Naive thymus-derived CD4-positive, alpha-beta T cell (primary cell): ENCODE data around the gene PACRG. TPM values are rescaled to one million over a fixed set of nuclear protein-coding genes. Genes with fewer than 3 reads are reported as not detected.

Source experiments
- ATAC-seq: fragments of 150-1000 bp; cut with Tn5 transposase; 2 replicates; pipeline ENCODE4 v1.10.0; 2021; ENCODE audit warnings: mild to moderate bottlenecking, moderate library complexity
- CTCF ChIA-PET: fragments of 350-600 bp; sonication (Branson Sonifier 250); formaldehyde crosslinking; loops from one replicate; lab custom pipeline; 2021; ENCODE audit warnings: antibody characterized with exemption; lab: Charles Lee
- POLR2A ChIA-PET: fragments of 350-600 bp; sonication (Branson Sonifier 250); formaldehyde crosslinking; loops from one replicate; lab custom pipeline; 2021; ENCODE audit warnings: antibody characterized with exemption, inconsistent platforms; lab: Charles Lee
- DNase-seq, 9 donors: peaks; one replicate each; pipeline versions ENCODE4 v3.0.0 to v3.0.0-alpha.2; 2020 to 2022; ENCODE audit warnings: mixed read lengths in 1 of 9
- H3K27ac ChIP-seq: one replicate; pipeline ENCODE4 v1.7.0; 2013; ENCODE audit warnings: mild to moderate bottlenecking, low read depth, low read length, moderate library complexity
- H3K27me3 ChIP-seq, 2 donors: one replicate each; pipeline ENCODE4 v1.7.0; 2013; ENCODE audit warnings: low read length in 2 of 2, mild to moderate bottlenecking in 2 of 2, moderate library complexity in 2 of 2; ENCODE audit not compliant: control insufficient read depth in 2 of 2, insufficient read depth in 2 of 2
- H3K36me3 ChIP-seq, 3 experiments: 1 replicate in 2 of 3; 2 replicates in 1 of 3; pipeline ENCODE4 v1.7.0; 2013; ENCODE audit warnings: low read length in 3 of 3, mild to moderate bottlenecking in 3 of 3, moderate library complexity in 1 of 3; ENCODE audit not compliant: insufficient read depth in 3 of 3, control insufficient read depth in 2 of 3
- H3K4me1 ChIP-seq, 2 donors: one replicate each; pipeline ENCODE4 v1.7.0; 2013; ENCODE audit warnings: low read length in 2 of 2, mild to moderate bottlenecking in 2 of 2, moderate library complexity in 1 of 2; ENCODE audit not compliant: control insufficient read depth in 2 of 2, insufficient read depth in 2 of 2
- H3K4me3 ChIP-seq: 2 replicates; pipeline ENCODE4 v1.7.0; 2013; ENCODE audit warnings: mild to moderate bottlenecking, low read length
- H3K9me3 ChIP-seq, 3 experiments: 1 replicate in 2 of 3; 2 replicates in 1 of 3; pipeline ENCODE4 v1.7.0; 2013; ENCODE audit warnings: low read length in 3 of 3; ENCODE audit not compliant: control insufficient read depth in 2 of 3
- H3K27ac Mint-ChIP-seq, 9 donors: one replicate each; pipeline ENCODE4 v1.8.0; 2020 to 2022; ENCODE audit warnings: mixed read lengths in 9 of 9, mild to moderate bottlenecking in 8 of 9, moderate library complexity in 5 of 9, inconsistent platforms in 2 of 9
- H3K27me3 Mint-ChIP-seq, 5 donors: one replicate each; pipeline ENCODE4 v1.8.0; 2021 to 2022; ENCODE audit warnings: mixed read lengths in 5 of 5, mild to moderate bottlenecking in 1 of 5
- H3K36me3 Mint-ChIP-seq, 5 donors: one replicate each; pipeline ENCODE4 v1.8.0; 2020 to 2022; ENCODE audit warnings: mixed read lengths in 5 of 5, mild to moderate bottlenecking in 3 of 5, inconsistent platforms in 1 of 5
- H3K4me1 Mint-ChIP-seq, 7 donors: one replicate each; pipeline ENCODE4 v1.8.0; 2020 to 2022; ENCODE audit warnings: mixed read lengths in 7 of 7, mild to moderate bottlenecking in 3 of 7, inconsistent platforms in 1 of 7
- H3K4me3 Mint-ChIP-seq, 10 donors: one replicate each; pipeline ENCODE4 v1.8.0; 2020 to 2022; ENCODE audit warnings: mild to moderate bottlenecking in 10 of 10, mixed read lengths in 10 of 10, moderate library complexity in 6 of 10, inconsistent platforms in 2 of 10
- H3K9me3 Mint-ChIP-seq, 11 donors: one replicate each; pipeline ENCODE4 v1.8.0; 2020 to 2022; ENCODE audit warnings: mixed read lengths in 11 of 11, mild to moderate bottlenecking in 4 of 11, inconsistent platforms in 1 of 11, moderate library complexity in 1 of 11
- intact Hi-C, 2 donors: fragments of 100-400 bp; cut with micrococcal nuclease; formaldehyde crosslinking; loops; one replicate each; pipeline ENCODE4 v1.15.1; 2023
- polyA plus RNA-seq, 2 donors: library from polyadenylated mRNA; unstranded; fragments of 300-500 nt; fragmentation: Illumina TruSeq; gene quantifications; one replicate each; pipeline ENCODE4 v1.2.3, GENCODE V29; 2021
- total RNA-seq, 6 experiments: library from RNA in 5 of 6; stranded (reverse) in 5 of 6; gene quantifications; 1 replicate in 5 of 6; 2 replicates in 1 of 6; pipeline ENCODE4 v1.2.3 and lab custom pipeline; 2021 to 2026

Gene PACRG
- total and polyA plus RNA-seq, 7 experiments from 2014 or later = 0.89 to 2.2 (median 1.5) TPM; not detected in 1

DNA sequence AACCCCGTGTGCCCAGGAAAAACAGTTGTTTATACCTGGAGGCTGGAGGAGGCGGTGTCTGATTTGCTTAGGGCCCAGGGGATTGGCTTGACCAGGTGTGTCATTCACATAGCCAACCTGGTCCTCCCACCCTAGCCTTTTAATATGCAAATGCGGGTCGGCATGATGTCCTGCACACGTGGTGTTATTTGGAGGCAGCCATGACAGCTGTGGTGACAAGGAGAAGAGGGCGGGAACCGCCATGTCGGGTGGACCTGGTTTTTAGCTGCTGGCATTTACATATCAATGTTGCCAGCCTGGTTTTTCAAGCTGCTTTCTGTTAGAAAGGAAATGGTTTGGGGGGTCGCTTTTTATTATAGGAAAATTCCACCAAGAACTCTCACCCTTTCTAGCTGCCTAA is 395.3 kb downstream of the PACRG start:
- H3K4me1 ChIP-seq = no peaks in the 10 kb centered on the region
- ChIA-PET POLR2A (no interaction called here), CTCF (no interaction called here)
- H3K9me3 ChIP-seq = no peaks in the 10 kb centered on the region
- Mint-ChIP-seq H3K27me3 (peaks cover 0 to 8% (median 0%) of the 10 kb centered on the region in 5 donors), H3K4me1 (no peaks in the 10 kb centered on the region), H3K9me3 (peaks cover 0 to 7% (median 0%) of the 10 kb centered on the region in 11 donors), H3K36me3 (no peaks in the 10 kb centered on the region), H3K4me3 (no peak overlapping the region), H3K27ac (no peak overlapping the region)
- H3K36me3 ChIP-seq = no peaks in the 10 kb centered on the region
- ATAC-seq = no peak
- no peak overlapping the region for H3K4me3 ChIP-seq
- no peak overlapping the region for H3K27ac ChIP-seq
- intact Hi-C loops = no loop called here
- H3K27me3 ChIP-seq = no peaks in the 10 kb centered on the region
- no peak for DNase-seq

DNA sequence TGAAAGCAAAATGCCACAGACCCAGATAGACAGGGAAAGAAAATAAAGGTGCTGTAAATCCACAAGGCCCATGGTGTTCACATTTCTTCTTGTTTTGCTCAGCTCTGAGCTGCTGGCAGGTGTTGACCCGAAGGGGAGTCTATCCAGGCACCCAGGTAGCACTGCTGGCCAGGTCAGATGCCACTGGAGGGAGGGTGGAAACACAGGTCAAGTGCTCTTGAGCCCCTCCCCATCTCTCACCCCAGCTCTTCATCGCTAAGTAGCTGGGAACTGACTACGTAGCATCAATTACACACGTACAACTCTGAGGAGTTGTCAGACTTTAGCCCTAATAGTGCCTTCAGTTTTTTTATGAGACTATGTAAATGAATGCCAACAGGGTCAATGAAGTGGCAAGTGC is 399.0 kb downstream of the PACRG start:
- no peak overlapping the region for H3K27ac Mint-ChIP-seq
- H3K4me1 ChIP-seq = no peaks in the 10 kb centered on the region
- no peak overlapping the region for H3K4me3 ChIP-seq
- H3K36me3 ChIP-seq = no peaks in the 10 kb centered on the region
- no peak overlapping the region for H3K4me3 Mint-ChIP-seq
- POLR2A ChIA-PET = no interaction called here
- intact Hi-C loops = no loop called here
- no peak for DNase-seq
- H3K9me3 Mint-ChIP-seq = peaks cover 0 to 7% (median 0%) of the 10 kb centered on the region in 11 donors
- H3K27me3 ChIP-seq = no peaks in the 10 kb centered on the region
- ATAC-seq = no peak
- CTCF ChIA-PET = no interaction called here
- peaks cover 0 to 8% (median 3%) of the 10 kb centered on the region in 5 donors for H3K27me3 Mint-ChIP-seq
- H3K4me1 Mint-ChIP-seq = no peaks in the 10 kb centered on the region
- no peaks in the 10 kb centered on the region for H3K9me3 ChIP-seq
- no peaks in the 10 kb centered on the region for H3K36me3 Mint-ChIP-seq
- H3K27ac ChIP-seq = no peak overlapping the region

DNA sequence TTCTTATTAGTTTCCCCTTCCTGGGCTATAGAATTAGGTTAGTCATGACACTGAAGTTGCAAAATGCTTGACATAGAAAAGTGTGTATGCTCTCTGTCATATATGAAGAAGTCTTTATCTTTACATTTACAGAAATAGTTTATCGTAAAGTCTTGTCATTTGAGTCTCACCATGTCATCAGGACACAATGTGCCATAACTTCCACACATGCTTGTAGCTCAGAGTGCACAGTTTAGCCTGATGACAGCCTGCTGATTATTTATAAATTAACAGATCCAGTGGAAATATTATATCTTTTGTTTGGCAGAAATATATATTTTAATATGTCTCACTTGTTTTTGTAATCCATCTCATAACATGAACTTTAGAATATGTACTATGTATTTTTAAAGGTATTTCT is 399.8 kb downstream of the PACRG start:
- Histone ChIP-seq H3K4me3 (no peak overlapping the region), H3K27ac (no peak overlapping the region), H3K27me3 (no peaks in the 10 kb centered on the region), H3K36me3 (no peaks in the 10 kb centered on the region), H3K4me1 (no peaks in the 10 kb centered on the region), H3K9me3 (no peaks in the 10 kb centered on the region)
- Mint-ChIP-seq H3K36me3 (no peaks in the 10 kb centered on the region), H3K9me3 (peaks cover 0 to 2% (median 0%) of the 10 kb centered on the region in 11 donors), H3K27me3 (peaks cover 0 to 4% (median under 1%) of the 10 kb centered on the region in 5 donors), H3K4me1 (no peaks in the 10 kb centered on the region), H3K27ac (no peak overlapping the region), H3K4me3 (no peak overlapping the region)
- DNase-seq (no peak), ATAC-seq (no peak)
- intact Hi-C loops = no loop called here
- CTCF ChIA-PET = no interaction called here
- POLR2A ChIA-PET = no interaction called here

DNA sequence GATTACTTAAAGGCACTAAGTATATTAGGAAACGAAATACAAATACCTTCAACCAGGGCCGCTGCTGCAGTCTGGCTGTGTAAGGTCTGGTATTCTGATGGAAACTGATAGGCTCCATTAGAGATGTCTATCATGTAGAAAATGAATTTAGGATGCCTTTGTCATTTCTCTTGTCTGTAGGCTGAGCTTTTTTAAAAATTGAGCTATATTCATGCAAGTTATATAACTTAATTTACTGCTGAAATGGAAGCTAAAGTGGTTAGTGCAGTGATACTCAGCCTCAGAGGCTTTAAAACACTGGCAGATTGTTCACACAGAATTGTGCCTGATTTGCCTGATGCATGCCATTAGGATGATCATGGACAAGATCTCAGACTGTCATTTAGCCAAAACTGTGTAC is 400.6 kb downstream of the PACRG start:
- Mint-ChIP-seq H3K36me3 (no peaks in the 10 kb centered on the region), H3K27ac (no peak overlapping the region)
- no peak overlapping the region for H3K4me3 ChIP-seq

DNA sequence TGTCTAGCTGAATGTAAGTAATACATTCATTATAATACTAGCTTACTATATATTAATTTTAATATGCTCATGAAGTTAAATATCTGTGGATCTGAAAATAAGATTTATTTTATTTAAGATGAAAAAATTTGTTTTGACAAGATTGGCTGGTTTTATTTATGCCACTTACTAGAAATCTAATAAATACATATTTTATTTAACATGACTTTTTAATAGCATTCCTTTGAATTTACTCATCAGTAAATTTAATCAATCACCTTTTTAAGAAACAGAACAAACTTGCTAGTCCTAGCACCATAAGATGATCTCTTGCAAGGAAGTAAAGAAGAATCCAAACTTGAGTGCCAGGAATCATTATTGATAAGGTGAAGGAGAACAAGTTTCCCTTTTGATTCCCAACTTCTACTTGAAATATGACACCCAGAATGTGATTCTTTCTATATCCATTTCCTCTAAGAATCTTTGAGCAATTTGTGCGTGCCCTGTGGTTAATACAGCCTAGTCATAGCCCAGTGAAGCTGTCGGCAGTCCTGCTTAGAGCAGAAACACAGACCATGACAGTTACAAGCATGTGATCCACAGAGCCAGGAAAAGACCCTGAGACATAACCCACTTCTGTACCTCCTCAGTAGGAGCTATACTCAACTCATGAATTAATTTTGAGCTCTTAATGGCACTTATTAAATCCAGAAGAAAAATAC is 404.4 kb downstream of the PACRG start:
- H3K27ac ChIP-seq = no peak overlapping the region
- no peak for DNase-seq
- H3K36me3 ChIP-seq = no peaks in the 10 kb centered on the region
- no peak for ATAC-seq
- H3K4me3 ChIP-seq = no peak overlapping the region
- intact Hi-C loops = no loop called here
- Mint-ChIP-seq H3K4me1 (no peaks in the 10 kb centered on the region), H3K27ac (no peak overlapping the region), H3K27me3 (peaks cover 0 to 8% (median 4%) of the 10 kb centered on the region in 5 donors), H3K4me3 (no peak overlapping the region), H3K36me3 (no peaks in the 10 kb centered on the region), H3K9me3 (peaks cover 0 to 4% (median 0%) of the 10 kb centered on the region in 11 donors)
- ChIA-PET CTCF (no interaction called here), POLR2A (no interaction called here)
- no peaks in the 10 kb centered on the region for H3K9me3 ChIP-seq
- no peaks in the 10 kb centered on the region for H3K4me1 ChIP-seq
- no peaks in the 10 kb centered on the region for H3K27me3 ChIP-seq

More for the DNA sequence above, 400.6 kb downstream of the PACRG start:
- intact Hi-C loops = no loop called here
- no peak for ATAC-seq
- no peaks in the 10 kb centered on the region for H3K27me3 ChIP-seq
- H3K27me3 Mint-ChIP-seq = peaks cover 0 to 4% (median 0%) of the 10 kb centered on the region in 5 donors
- DNase-seq = no peak
- no peaks in the 10 kb centered on the region for H3K9me3 ChIP-seq
- no peak overlapping the region for H3K27ac ChIP-seq
- H3K4me1 Mint-ChIP-seq = no peaks in the 10 kb centered on the region
- POLR2A ChIA-PET = no interaction called here
- CTCF ChIA-PET = interaction anchor here (0.6 kb wide), 1 partner anchor 537 kb away, joined by 3 read pairs; no protein-coding TSS in a partner anchor
- H3K9me3 Mint-ChIP-seq = no peaks in the 10 kb centered on the region
- no peaks in the 10 kb centered on the region for H3K4me1 ChIP-seq
- no peak overlapping the region for H3K4me3 Mint-ChIP-seq
- H3K36me3 ChIP-seq = no peaks in the 10 kb centered on the region

DNA sequence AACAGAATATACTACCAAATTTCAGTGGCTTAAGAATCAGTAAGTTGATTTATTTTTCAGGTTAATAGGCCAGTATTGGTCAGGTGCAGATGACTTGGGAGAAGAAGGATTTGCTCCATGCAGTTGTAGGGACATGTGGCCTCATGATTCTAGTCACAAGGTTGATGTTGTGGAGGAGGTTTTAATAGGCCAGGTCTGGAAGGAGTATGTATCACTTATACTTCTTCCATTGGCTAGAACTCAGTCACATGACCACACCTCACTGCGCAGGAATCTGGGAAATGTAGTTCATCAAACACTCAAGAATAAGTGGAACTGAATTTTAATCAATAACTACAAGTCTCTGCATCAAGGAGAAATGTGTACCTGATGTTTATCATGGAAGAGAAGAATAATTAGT is 405.2 kb downstream of the PACRG start:
- peaks cover 0 to 8% (median 6%) of the 10 kb centered on the region in 5 donors for H3K27me3 Mint-ChIP-seq
- CTCF ChIA-PET = no interaction called here
- intact Hi-C loops = no loop called here

DNA sequence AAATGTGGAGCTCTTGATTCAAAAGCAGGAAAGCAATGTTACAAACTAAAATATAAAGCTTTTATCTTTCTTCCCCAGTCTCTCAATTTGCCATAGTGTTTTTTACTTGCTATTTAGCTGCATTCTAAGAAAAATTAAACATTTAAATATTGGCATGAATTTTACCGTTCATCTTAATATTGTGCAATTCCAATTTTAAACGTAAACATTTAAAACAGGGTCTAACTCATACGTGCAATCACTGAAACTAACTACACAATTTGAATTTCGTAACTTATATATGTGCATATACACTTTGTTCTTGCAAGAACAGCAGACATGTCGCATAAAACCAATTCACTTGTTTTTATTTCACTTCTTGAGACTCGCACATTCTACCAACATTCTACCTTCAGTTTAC is 405.9 kb downstream of the PACRG start:
- Histone ChIP-seq H3K36me3 (no peaks in the 10 kb centered on the region), H3K27ac (no peak overlapping the region), H3K4me1 (no peaks in the 10 kb centered on the region), H3K27me3 (no peaks in the 10 kb centered on the region), H3K9me3 (no peaks in the 10 kb centered on the region), H3K4me3 (no peak overlapping the region)
- no peak overlapping the region for H3K27ac Mint-ChIP-seq
- no peak overlapping the region for H3K4me3 Mint-ChIP-seq
- ChIA-PET POLR2A (no interaction called here), CTCF (no interaction called here)
- H3K9me3 Mint-ChIP-seq = peaks cover 0 to 4% (median 0%) of the 10 kb centered on the region in 11 donors
- no peak for DNase-seq
- no peaks in the 10 kb centered on the region for H3K36me3 Mint-ChIP-seq
- H3K27me3 Mint-ChIP-seq = peaks cover 0 to 10% (median 7%) of the 10 kb centered on the region in 5 donors
- ATAC-seq = no peak
- peaks cover 0 to 2% (median 0%) of the 10 kb centered on the region in 7 donors for H3K4me1 Mint-ChIP-seq
- intact Hi-C loops = no loop called here

More for the DNA sequence above, 405.2 kb downstream of the PACRG start:
- H3K9me3 Mint-ChIP-seq = peaks cover 0 to 4% (median 0%) of the 10 kb centered on the region in 11 donors
- Histone ChIP-seq H3K4me3 (no peak overlapping the region), H3K36me3 (no peaks in the 10 kb centered on the region), H3K27me3 (no peaks in the 10 kb centered on the region), H3K4me1 (no peaks in the 10 kb centered on the region), H3K27ac (no peak overlapping the region), H3K9me3 (no peaks in the 10 kb centered on the region)
- no peak overlapping the region for H3K27ac Mint-ChIP-seq
- H3K4me1 Mint-ChIP-seq = peaks cover 0 to 2% (median 0%) of the 10 kb centered on the region in 7 donors
- no peak overlapping the region for H3K4me3 Mint-ChIP-seq
- ATAC-seq = no peak
- H3K36me3 Mint-ChIP-seq = no peaks in the 10 kb centered on the region
- POLR2A ChIA-PET = no interaction called here
- DNase-seq = no peak
